Activated CD4-positive, alpha-beta T cell treated with anti-CD3 and anti-CD28 coated beads, Interleukin-2, amount 50 U/mL, for 48 hours (primary cell): ENCODE results near the gene COL5A1.
"Not testable (repeated sequence)": the region's sequence is repeated elsewhere in the genome, so short reads cannot be mapped to it uniquely, and the experiment has no call there.

ENCODE experiments used
- DNase-seq, 2 experiments: peaks; one replicate each; pipeline ENCODE4 v3.0.0-alpha.2; 2020

The COL5A1 gene

DNA sequence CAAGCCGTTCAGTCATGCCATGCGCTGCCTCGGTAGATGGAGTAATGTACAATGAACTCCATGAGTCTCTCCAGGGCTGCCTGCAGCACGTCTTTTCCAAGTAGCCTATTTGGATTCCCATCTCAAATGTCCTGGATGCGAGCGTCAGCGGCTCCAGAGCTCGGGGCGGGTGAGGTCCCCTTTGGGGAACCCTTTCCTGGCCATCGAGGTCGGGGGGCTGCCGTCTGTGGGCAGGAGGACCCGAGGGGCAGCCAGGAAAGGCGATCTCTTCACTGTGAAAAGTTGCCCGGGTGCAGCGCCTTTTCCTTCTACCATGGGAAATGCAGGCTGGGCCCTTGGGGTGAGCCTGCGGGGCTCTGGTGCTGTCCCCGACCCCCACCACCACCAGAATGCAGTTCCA lies 202.1 kb downstream of the COL5A1 start:
- DNase-seq: no peak

DNA sequence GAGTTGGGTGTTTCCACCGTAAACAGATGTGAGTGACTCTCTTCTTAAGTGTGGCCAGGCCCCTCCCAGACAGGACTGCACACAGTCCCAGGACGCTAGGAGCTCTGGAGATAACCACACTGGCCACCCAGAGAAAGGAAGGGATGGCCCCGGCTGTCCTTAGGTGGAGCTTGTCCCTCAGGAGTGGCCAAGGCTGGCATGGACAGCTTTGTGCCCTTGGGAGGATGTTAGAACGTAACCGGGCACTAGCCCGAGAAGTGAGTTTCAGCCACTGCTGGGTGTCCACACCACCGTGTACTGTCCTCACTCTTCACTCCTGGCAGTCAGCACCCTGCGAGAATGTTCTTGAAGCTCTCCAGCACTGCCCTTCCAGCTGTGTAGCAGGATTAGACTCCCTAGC lies 203.2 kb downstream of the COL5A1 start:
- DNase-seq: no peak

DNA sequence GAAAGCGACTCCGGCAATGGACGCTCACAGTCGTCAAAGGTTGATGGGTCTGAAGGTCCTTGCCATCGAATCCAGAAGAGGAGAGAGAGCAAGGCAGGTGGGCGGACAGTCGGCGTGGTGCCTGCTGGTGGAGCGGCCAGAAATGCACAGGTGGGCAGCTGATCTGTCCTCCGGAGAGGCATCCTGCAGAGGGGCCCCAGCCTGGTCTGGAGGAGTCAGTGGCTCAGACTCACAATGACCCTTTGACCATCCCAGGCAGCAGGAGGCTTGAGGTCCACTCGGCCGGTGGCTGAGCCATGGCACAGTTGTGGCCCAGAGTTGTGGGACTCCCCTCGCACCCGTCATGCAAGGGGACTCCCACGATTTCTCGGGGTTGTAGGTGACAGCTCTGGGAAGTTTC lies 204.6 kb downstream of the COL5A1 start:
- no peak for DNase-seq

DNA sequence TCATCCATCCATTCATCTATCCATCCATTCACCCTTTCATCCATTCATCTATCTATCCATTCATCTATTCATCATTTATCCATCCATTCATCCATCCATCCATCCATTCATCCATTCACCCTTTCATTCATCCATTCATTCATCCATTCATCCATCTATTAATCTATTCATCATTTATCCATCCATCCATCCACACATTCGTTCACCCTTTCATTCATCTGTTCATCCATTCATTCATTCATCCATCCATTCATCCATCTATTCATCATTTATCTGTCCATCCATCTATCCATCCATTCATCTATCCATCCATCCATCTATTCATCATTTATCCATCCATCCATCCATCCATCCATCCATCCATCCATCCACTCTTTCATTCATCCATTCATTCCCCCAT lies 205.1 kb downstream of the COL5A1 start:
- DNase-seq: no peak

DNA sequence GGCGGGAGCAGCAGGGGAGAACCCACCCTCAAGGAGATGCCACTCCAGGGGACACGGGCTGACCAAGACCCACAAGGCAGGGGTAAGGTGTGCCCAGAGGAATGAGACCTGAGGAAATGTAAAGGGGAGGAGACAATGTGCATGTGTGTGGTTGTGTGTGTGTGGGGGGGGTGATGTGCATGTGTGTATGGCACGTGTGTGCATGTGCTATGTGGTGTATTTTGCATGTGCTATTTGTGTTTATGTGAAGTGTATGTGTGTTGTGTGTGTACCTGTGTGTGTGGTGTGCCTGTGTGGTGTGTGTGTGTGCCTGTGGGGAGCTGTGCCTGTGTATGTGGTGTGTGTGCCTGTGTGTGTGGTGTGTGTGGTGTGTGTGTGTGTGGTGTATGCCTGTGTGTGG lies 205.5 kb downstream of the COL5A1 start:
- no peak for DNase-seq

DNA sequence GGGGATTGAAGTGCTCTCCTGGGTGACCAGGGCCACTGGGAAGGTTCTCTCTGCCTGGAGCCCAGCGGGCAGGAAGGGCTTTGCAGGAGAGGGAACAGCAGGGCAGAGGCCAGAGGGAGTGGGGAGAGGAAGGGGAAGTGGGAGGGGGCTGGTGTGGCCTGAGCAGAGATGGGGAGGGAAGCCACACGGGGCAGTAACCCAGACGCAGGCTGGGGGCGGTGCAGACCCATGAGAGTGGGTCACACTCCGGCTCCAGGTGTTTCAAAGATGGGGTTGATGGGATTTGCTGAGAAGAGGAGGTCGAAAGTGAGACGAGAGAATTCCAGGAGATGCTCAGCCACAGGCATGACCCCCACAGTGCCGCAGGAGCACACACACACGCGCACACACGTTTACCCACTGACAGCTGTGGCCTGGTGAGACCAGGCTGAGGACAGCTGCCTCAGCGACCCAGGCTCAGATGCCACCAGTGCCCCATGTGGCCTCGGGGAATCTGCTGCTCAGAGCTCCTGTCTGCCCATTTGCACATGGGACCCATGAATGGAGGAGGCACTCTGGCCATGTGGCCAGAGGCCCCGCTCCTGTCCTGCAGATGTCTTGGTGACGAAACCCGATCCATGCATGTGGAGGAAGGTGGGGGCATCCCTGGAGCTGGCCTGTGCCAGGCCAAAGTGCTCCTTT lies 206.3 kb downstream of the COL5A1 start:
- DNase-seq: no peak

DNA sequence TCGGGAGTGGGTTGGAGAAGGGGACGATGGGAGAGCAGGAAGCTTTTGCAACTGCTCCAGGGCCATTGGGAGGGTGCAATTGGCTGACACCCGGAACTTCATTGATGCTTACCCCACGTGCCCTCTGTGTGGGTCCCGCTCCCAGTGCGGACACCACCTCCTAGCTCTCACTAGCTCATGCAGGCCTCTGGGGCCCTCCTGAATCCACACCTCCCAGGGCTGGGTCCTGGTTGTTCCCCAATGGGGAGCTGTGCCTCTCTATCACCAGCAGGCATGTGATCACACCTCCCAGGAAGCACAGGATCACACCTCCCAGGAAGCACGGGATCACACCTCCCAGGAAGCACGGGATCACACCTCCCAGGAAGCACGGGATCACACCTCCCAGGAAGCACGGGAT lies 206.9 kb downstream of the COL5A1 start:
- DNase-seq: no peak

DNA sequence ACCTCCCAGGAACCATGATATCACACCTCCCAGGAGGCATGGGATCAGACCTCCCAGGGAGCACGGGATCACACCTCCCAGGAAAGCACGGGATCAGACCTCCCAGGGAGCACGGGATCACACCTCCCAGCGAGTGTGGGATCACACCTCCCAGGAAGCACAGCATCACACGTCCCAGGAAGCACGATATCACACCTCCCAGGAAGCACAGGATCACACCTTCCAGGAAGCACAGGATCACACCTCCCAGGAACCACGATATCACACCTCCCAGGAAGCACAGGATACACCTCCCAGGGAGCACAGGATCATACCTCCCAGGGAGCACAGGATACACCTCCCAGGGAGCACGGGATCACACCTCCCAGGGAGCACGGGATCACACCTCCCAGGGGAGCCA lies 209.0 kb downstream of the COL5A1 start:
- DNase-seq: no peak

DNA sequence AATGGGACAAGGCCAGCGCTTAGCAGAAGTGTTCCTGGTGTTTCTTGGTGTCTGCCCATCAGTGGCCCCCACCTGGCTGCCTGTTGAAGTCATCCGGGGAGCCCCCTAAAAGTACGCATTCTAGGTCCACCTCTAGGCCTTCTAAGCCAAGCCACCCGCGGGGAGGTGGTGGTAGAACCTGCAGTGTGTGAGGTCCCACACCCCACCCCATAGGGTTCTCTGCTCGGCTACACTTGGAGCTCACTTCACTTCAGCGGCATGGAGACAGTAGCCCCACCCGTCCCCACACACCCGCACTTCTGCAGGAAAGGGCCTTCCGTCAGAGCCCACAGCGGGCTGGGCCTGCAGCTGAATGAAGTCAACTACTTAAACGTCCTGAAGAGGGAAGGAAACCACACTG lies 209.4 kb downstream of the COL5A1 start:
- DNase-seq: no peak

DNA sequence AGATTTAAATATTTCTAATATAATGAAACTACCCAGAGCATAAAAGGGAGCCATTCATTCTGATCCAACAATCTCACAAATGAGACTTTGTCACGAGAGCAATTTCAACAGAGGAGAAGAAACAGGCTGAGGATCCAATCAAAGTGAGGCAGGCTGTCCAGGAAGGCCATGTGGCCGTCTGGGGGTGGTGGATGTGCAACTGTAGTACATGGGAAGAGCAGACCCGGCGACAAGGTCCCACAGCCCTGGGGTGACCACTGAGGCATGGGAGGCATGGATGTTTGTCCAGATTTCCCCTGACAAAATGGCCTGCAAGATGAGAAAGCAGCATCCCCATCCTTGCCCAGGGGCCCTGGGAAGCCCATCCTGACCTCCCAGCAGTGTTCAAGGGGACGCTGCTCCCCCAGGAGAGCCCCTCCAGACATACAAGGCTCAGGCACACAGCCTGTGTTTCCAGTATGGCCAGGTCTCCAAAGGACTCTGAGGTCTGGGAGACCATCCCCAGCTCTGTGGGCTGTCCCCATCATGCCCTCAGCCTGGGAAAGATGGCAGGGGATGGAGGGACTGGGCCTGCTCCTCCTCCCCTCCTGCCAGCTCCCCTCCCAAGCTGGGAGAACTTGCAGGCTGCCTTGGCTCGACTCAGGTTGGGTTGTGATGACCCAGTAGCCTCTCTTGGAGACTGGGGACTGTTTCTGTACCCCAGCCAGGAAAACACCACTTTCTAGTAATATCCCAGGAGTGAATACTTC lies 211.5 kb downstream of the COL5A1 start:
- DNase-seq: no peak

DNA sequence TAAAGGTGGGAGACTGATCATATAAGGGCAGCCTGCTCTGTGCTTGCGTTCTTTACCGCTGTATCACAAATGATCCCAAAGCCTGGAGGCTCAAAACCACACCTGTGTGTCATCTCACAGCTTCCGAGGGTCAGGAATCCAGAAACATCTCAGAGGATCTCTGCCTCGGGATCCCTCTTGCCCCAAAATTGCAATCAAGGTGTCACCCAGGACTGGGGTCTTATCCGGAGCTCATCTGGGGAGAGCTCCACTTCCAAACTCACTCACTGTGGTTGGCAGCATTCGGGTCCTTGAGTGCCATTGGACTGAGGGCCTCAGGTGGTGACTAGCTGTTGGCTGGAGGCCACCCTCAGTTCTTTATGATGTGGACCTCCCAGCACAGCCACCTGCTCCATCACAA lies 212.3 kb downstream of the COL5A1 start:
- no peak for DNase-seq

DNA sequence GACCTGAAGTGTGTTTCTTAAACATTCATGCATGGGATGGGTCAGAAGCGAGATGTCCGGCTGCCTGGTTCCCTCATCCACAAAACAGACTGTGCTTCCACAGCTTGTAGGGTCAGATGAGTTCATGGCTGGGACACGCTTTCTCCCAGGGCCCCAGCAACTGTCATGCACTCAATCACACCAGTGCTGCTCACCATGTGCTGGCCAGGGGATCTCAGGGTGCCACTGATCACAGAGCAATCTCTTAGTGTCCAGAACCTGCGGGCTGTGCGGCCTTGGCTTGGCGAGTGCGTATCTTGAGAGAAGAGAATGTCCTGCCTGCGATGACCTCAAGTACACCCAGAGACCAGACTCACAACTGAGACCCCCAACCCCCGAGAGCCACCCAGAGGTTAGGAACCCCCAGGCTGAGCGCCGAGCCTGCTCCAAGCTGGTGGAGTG lies 213.0 kb downstream of the COL5A1 start:
- DNase-seq: no peak

DNA sequence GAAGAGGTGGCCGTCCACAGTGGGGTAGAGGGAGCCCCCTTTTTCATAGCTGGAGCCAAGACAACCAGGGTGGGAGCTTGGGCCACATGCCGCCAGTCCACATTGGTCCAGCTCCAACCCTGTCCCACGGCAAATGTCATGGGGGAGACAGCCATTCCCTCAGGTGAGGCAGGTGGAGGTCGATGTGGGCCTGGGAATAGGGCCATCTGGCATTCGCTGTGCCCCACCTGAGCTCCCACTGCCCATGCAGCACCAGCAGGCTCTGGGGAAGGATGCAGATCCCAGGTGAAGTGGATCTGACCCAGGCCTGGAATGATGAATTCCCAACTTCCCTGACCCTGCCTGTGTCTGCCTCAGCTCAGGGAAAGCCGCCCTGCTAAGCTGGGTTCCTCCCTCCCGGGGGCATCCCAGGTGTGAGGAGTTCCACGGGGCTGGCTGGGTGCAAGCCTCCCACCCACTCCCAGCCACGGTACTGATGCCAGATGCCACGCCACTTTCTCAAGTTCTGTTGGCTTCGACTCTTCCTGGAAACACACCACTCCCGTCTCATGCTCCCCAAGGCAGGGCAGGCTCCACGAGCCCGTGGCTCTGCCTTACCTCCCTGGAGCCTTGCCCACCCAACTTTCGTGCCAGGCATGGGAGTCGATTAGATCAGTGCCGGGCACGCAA lies 213.8 kb downstream of the COL5A1 start:
- DNase-seq: no peak

DNA sequence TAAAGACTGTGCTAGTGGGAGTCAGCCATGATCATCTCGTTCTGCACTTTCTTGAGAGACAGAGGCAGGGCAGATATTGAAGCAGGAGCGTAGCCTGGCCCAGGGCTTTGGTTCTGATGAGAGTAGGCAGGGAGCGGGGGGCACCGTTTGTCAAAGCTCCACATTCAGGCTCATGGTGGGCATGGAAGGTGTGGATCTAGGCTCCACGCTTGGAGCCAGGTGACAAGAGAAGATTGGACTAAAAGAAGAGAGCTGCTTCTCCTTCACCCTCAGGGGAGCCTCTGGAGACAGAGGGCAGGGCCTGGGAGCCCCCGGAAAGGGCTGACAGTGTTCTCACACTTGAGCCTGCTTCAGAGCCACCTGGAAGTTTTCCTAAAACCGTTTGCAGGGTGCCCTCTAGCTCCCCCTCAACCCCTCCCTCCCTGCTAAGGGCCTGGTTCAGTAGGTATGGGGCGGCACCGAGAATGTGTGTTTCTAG lies 214.3 kb downstream of the COL5A1 start:
- no peak for DNase-seq

DNA sequence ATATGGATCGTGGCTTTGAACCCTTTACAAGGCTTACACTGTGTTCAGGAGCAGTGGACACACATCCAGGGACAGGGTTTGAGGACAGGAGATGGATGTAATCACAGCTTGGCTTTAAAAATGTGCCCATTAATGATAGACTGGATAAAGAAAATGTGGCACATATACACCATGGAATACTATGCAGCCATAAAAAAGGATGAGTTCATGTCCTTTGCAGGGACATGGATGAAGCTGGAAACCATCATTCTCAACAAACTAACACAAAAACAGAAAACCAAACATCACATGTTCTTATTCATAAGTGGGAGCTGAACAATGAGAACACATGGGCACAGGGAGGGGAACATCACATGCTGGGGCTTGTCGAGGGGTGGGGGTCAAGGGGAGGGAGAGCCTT lies 215.8 kb downstream of the COL5A1 start:
- not testable (repeated sequence) for DNase-seq

DNA sequence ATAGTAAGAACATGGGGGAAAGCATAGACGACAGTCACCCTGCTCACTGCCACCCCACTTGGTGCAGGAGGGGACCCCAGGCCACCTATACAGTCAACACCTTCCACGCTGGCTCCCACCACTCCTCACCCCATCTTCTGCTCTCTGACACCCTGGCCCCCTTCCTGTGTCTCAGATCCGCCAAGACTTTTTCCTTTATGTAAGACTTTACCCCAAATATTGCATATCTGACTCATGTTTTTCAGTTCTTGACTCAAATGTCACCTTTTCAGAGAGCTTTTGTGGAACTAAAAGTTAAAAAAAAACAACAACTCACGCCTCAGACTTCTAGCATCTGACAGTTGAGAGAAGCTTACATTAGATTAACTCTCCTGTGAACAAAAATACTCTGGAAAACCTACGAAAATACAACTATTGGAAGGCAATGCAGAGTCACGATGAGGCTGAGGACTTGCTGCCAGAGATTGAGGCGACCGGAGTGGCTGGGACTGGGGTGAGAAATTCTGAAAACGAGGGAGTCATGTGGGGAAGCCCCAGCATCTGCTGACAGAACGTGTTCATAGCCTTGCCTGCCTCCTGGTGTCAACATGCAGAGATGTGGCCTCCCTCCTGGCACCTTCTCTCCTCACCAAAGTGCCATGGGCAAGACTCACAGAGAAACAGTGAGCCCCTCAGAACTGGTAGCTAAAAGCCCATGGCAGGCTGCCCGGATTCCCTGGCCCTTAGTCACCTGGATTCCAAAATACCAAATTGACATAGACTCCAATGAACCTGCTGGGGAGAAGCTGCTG lies 216.6 kb downstream of the COL5A1 start:
- peak; percentile 59 to 72 for DNase-seq

DNA sequence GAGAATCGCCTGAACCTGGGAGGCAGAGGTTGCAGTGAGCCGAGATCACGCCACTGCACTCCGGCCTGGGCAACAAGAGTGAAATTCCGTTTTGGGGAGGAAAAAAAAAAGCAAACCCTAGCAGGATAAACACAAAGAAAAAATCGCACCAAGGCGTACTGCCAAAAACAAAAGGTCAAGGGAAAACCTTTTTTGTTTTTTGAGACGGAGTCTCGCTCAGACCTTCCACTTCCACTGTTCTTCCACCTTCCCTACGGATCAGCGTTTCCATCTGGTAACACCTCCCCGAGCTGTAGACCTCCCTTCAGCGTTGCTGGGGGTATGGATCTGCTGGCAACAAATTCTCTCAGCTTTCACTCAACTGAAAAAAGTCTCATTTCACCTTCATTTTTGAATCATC lies 218.9 kb downstream of the COL5A1 start:
- DNase-seq: no peak

DNA sequence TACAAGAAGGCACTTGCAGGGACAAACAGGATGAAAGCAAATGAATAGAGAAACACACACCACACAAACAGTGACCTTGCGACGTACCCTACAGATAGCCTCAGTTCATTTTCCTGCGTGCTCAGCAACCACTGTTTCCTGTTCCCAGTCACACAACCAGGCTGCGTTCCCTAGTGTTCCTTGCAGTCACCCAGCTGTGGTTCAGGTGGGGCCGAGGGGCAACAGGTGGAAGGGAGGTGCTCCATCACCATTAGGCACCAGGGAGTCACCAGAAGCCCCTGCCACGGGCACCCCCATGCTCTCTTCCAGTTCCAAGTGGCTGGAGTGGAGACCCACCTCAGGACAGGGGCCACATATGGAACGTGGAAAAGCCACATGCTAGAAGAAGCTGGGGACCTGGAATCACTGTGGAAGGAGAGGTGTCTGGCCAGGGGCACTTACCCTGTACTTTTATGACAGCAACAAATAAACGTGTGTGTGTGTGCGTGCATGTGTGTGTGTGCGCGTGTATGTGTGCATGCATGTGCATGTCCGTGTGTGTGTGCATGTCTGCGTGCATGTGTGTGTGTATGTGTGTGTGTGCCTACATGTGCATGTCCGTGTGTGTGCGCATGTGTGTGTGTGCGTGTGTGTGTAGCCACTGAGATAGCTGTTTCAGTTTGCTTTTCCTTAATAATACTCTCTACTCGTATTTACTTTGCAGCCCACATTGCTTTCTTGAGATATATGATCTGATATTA lies 220.2 kb downstream of the COL5A1 start:
- DNase-seq: no peak

DNA sequence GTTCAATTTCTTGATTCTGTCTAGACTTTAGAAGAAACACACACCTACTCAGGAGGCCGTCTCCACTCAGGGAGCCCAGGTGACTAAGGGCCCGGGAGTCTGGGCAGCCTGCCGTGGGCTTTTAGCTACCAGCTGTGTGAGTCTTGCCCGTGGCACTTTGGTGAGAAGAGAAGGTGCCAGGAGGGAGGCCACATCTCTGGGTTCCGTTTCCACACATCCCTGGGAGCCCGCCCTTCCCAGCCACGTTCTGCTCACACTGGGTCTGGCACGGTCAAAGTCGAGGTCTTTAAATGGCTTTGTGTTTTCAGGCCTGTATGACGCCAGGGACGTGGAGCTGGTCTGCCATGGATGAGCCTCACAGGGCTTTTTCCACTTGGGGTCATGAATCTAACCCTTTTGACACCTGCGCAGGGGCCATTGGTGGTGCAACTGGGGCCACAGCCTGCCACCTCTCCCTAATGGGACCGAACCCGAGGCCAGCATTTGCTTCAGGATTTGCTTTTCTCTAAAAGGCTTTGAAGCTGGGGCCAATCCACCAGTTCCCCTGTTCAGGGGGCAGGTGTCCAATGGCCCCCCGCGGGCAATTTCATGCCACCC lies 221.8 kb downstream of the COL5A1 start:
- DNase-seq: no peak

DNA sequence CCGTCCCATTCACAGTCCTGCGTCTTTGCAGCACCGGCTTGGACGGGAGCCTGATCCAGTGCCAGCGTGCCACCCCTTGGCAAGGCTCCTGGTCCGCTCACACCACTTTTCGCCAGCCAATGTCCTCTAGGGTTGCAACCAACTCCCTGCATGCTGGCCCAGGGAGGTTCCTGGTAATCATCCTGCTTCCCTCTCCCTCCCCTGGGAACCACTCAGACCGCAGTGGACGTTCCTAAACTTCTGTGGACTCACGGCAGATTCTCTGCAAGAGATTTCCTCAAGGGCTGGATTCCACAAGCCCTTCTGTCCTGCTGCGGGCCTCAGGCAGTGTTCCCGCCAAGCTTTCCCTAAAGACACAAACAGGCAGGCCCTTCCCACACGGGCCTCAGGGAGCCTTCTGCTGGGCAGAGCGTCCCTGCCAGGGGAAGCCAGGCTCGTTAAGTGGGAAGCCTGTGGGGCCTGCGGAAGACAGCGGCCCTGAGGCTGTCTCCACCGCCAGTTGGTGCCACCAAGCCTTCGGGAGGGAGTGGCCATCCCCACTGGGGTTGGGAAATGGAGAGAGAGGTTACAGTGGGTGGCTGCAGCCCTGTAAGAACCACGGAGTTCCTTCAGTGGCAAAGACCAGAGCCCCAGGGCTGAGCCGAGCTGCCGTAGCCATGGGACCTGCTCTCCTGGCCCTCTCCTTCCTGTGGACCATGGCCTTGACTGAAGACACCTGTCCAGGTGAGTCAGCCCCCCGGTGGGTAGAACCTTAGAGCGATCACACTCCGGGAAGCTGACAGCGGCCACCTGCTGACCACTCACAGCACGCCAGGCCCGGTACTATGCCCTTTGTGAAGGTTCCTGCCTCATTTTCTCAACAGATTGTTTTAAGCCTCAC lies 222.6 kb downstream of the COL5A1 start:
- no peak for DNase-seq

DNA sequence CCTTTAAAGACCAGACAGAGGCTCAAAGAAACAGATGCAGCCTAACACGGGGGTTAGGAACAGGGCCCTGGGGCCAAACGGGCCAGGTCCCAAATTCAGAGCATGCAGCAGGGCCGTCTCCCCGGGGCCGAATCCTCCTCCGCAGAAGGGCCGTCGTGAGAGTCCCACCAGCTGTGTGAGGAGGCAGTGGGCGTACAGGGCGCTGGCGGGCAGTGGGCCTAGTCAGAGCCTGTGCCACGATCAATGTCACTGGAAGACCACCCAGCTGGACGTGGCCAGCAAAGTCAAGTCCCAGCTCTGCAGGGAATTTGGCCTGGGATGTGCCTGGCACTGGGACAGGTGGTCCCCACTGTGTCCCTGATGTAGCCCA lies 223.2 kb downstream of the COL5A1 start:
- no peak for DNase-seq
